ENCODE measurements around the gene ABCD3. TPM values are rescaled to one million over a fixed set of nuclear protein-coding genes. Genes with fewer than 3 reads are reported as not detected.

ABCD3 gene
- total RNA-seq, 1 donor from 2014 or later, result 69.0 TPM

DNA sequence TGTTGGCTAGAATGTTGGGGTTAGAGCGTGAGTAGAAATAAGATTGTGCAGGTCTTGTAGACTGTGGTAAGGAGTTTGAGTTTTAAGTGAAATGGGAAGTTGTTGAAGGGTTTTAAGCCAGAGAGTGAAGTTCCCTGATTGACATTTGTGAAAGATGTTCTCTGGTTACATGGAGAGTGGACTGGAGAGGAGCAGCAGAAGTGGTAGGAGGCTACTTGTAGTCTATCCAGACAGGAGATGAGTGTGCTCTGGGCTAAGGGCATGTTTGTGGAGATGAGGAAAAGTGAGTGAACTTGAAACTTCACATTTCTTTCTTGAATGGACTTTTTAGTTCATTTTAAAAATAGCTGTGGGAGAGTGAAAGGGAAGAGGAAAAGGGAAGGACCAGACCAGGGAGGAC lies 86.4 kb downstream of the ABCD3 start:
- intact Hi-C loops (cut with DNase I), result no loop called here
- ATAC-seq (no peak), DNase-seq (ENCODE audit: missing footprints) (no peak)

DNA sequence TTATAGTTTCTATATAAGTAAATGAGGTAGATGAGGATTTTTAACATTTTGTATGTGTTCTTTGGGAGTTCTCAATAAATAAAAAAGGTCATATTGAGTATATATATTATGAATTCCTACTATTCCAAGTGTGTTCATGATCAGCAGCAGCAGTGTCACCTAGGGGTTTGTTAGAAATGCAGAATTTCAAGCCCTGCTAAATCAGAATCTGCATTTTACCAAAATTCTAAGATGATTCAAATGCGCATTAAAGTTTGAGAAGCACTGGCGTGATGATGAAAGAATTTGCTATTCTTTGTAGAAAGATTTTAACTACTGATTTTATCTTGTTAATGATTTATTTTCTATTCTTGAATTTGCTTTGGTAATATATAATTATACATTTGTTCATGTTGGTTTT lies 94.6 kb downstream of the ABCD3 start:
- DNase-seq (ENCODE audit: missing footprints), result no peak
- no peak for ATAC-seq
- intact Hi-C loops (cut with DNase I), result no loop called here

DNA sequence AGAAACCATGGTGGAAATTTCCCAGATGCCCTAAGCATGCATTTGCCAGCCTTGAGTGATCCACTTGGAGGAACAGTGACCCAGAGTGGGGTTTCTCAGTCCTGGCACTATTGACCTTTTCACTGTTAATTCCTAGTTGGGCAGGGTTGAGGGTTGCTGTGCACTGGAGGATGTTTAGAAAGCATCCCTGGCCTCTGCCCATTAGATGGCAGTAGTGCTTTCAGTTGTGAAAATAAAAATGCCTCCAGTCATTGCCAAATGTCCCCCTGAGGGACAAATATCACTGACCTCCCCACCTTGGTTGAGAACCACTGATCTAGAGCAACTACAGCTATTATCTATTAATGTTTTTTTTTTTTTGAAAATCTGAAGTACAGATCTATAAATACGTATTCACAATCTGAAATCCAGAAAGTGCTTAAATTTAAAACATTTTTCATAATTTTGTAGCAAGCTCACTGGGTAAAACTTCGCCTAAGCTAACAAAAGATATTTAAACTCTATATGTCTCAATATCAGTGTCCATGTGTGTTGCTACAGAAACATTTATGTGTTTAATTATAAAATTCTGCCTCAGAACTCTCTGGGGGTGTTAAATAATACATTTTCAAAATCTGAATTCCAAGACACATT lies 96.0 kb downstream of the ABCD3 start:
- intact Hi-C loops (cut with DNase I), result no loop called here
- ATAC-seq (peak; percentile 56), DNase-seq (ENCODE audit: missing footprints) (no peak)

DNA sequence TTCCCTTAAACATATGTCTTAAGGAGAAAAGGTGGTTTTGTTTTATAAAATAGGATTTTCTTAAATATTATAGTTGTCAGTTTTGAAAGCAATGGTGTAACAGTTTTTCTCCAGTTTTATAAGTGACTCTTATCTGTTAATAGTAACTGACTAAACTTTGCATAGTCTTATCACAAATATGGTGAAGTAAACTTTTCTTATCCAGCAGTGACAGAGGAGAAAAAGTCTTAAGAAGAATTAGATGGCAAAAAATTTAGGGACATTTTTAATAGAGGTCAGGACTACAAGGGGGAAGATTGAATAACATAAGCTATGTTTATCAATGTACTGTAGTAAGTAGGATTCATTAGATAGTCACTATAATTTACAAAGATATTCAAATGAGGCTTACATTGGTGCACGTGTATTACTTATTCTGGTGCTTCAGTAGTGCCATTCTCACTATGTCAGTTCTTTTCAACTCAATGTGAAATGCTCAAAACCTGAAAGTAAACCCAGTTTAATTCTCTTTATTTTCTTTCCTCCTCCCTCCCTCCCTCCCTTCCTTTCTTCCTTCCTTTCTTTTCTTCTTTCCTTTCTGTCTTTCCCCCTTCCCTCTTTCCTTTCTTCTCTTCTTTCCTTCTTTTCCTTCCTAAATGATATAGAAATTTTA lies 97.2 kb downstream of the ABCD3 start:
- intact Hi-C loops (cut with DNase I), result no loop called here
- no peak for ATAC-seq
- no peak for DNase-seq (ENCODE audit: missing footprints)

DNA sequence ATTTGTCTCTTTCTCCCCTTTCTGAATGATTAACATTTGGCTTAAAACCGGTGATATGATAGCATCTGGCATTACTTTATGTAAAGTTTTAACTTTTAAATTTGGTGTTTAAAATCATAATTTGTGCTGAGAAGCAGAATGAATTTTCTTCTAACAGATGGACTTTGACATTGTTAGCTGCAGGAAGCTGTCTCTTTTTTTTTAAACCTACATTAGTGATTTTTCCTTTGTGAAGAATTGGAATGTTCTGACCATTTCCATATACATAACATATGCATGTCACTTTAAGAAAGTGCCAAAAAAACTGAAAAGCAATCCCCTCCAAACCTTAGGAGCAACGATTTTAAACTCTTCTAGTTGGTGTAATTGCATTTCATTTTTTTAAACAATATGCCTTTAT lies 101.2 kb downstream of the ABCD3 start:
- intact Hi-C loops (cut with DNase I), result no loop called here
- ATAC-seq, result no peak
- no peak for DNase-seq (ENCODE audit: missing footprints)

DNA sequence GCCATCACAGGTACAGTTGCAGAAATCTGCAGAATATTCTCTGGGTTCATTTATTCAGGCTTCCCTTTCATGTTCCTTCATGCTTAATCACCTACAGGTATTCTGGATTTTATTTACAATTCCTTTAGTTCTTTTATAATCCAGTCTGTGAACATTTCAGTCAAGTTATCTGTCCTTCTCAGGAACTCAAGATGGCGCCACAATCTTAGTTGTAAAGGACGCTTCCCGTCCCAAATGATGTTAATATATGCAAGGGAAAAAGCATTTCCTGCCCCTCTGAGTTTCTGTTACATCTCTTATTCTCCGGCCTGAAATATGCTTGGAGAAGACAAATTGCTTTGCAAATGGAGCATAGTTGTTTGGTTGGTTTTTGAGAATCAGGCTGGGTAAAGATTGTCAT lies 104.1 kb downstream of the ABCD3 start:
- no peak for DNase-seq (ENCODE audit: missing footprints)
- intact Hi-C loops (cut with DNase I), result loop anchor here (2.0 to 5.0 kb wide), 2 partner anchors 280 to 520 kb away; no protein-coding TSS in a partner anchor
- ATAC-seq, result no peak

DNA sequence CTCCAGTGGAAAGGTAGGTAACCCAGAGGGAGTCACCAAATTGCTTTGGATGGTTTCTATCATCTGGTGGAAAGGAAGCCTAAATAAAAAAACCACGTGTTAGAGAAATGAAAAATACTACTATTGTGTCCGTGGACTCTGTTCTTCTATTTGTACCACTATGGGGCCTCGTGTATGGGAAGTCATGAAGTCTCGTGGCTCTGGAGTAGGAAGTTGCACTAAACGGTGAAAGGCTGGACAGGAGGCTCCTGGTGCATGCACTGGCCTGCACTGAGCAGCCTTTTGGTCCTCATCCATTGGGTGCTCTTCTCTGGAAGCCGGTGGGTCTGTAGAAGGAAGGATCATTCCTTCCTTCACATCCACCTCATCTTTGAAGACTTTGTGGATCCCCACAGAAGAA lies 106.3 kb downstream of the ABCD3 start:
- no peak for DNase-seq (ENCODE audit: missing footprints)
- intact Hi-C loops (cut with DNase I), result loop anchor here (5.0 kb wide), 1 partner anchor 518 kb away; no protein-coding TSS in a partner anchor
- no peak for ATAC-seq

DNA sequence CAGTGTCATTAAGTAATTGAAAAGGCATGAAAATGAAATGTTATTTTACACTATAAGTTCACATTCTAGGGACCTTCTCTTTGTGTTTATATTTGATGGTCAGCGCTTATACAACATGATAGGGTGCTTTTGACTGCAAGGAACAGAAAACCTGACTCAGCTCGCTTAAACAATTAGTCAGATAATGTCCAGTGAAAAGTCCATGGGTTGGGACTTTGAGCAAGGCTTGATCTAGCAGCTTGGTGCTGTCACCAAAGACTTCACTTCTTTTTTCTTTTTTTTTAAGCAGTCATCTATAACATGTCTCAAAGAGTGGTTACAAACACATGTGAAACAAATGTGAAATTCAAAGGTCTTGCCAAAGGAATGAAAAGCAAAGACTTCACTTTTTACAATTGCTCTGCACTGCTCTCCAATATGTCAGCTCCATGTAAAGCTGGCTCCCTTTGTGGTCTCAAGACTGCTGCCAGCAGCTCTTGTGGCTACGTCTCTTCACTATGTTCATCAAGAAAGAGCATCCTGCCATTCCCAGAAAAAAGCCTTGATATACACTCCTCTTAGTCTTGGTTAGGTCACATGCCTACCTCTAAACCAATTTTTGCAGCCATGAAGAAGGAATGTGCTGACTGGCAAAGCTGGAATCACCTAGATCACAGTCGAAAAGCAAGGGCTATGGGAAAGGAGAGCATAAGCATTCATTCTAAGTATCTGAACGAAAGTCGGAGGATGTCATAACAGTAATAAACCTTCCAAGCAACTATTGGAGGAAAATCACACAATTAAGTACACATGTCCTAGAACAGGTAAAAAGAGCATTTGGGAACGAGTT lies 108.2 kb downstream of the ABCD3 start:
- DNase-seq (ENCODE audit: missing footprints), result no peak
- ATAC-seq, result no peak
- intact Hi-C loops (cut with DNase I), result loop anchor here (2.0 kb wide), 1 partner anchor 72 kb away; no protein-coding TSS in a partner anchor

DNA sequence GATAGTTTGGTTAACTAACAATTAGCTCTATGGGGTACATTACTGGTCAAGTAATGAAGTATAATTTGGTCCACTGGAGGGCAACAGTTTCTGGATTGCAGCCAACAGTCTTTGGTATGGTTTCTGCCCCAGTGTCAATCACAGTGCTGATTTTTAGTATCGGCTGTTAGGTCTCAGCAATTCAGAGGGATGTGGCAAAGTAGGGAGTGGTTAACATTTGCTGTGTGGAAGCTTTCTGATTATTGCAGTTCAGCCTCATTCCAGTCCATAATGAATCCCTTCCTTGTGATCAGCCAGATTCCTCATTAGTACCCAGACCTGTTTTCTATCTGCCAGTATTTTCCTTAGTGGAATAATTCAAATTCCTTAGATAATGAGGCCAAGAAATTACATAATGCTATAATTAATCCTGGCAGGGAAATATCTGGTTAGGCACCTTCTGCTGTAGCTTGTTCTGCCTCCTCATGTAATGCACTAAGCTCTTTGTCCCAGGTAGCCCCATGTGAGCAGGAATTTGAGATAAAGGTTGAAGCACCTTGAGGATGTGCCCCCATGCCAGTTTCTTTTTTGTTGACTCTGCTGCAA lies 109.3 kb downstream of the ABCD3 start:
- DNase-seq (ENCODE audit: missing footprints) (no peak), ATAC-seq (peak; percentile 35)
- intact Hi-C loops (cut with DNase I), result loop anchor here (2.0 kb wide), 1 partner anchor 71 kb away; no protein-coding TSS in a partner anchor

DNA sequence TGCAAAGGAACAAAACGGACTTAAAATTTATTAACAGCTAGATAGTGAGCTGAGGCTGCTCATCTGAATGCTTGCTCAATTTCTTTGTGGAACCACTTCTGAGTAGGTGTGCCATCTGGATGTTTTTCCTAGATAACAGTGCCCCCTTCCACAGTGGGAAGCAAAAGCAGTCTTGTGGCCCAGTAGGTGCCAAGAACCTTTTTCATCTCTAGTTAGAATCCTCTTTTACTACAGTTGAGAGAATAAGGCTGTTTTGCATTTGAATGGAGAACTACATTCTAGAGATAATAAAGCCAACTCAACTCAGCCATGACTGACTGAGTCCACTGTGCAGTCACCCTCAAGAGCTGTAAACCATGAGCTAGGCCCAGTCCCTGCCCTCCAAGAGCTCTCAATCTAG lies 110.1 kb downstream of the ABCD3 start:
- DNase-seq (ENCODE audit: missing footprints), result no peak
- intact Hi-C loops (cut with DNase I), result no loop called here
- no peak for ATAC-seq

DNA sequence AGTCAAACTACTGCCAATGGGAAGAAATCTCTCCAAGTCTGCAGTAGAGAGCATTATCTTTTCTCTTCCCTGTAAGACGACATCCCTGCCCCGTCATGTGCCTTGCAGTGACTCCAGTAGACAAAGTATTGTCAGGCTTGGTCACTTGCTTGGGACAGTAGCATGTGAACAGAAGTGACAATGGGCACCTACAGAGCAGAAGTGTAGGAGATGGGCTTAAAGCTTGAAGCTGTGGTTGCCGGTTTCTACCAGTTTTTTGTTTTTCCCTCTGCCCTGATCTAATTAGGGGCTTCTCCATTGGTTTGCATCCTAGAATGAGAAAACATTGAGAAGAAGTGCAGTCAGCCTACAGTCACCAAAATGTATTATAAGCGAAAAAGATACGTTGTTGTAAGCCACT lies 110.6 kb downstream of the ABCD3 start:
- intact Hi-C loops (cut with DNase I), result no loop called here
- no peak for ATAC-seq

DNA sequence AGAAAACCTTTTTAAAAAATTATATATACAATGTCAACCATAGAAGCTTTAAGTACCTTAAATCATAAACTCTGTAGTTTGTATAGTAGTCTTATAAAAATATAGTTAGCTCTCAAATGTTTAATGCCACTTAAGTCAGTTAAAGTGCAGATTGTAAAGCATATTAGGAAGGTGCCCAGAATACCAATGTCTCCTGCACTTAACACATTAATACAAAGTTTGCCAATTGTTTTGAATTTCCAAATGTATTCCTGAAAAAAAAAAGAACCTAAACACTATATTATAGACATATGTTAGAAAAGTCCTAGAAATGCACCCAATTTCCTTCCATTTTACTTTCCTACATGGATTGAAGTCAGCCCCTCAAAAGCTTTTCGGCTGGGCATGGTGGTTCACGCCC lies 111.2 kb downstream of the ABCD3 start:
- ATAC-seq, result no peak
- intact Hi-C loops (cut with DNase I), result no loop called here
- no peak for DNase-seq (ENCODE audit: missing footprints)

More for the DNA sequence above, 110.6 kb downstream of the ABCD3 start:
- no peak for DNase-seq (ENCODE audit: missing footprints)

DNA sequence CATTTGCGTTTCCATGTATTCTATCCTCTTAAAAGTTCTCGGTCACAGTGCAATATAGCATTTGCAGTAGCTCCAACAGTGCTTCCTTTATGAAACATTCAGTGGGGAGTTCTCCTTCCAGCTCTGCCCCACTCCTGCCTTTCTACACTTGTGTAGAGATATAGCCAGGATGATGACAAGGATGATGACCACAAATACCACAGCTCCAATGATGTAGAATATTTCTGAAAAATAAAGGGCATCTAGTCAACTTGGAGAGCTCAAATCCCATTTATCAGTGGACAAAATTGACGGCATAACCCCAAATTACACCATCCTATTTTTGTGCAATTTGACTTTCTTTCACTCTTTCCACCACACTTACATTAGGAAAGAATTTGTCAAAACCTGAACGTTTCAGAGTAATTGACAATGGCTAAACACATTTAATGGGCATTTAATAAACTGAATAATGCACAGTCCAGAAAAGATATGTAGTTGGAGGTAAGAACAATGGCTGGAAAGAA lies 112.2 kb downstream of the ABCD3 start:
- intact Hi-C loops (cut with DNase I), result no loop called here
- no peak for DNase-seq (ENCODE audit: missing footprints)
- no peak for ATAC-seq

DNA sequence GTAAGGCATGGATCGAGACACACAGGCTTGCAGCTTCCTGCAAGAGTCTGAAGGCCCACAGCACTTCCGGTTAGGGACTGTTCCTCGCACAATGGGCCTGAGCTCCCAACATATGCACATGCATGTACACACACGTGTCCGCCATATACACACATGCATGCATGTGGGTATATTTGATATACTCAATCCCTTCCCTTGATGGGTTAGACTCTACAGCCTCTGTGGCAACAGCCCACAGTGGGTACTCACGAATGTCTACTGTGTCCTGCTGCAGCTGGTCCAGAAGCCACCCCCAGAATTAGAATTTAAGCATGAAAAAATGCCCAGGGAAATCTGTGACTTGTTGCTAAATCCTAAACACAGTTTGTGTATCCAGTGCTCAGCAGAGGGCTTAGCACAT lies 113.5 kb downstream of the ABCD3 start:
- intact Hi-C loops (cut with DNase I), result no loop called here

DNA sequence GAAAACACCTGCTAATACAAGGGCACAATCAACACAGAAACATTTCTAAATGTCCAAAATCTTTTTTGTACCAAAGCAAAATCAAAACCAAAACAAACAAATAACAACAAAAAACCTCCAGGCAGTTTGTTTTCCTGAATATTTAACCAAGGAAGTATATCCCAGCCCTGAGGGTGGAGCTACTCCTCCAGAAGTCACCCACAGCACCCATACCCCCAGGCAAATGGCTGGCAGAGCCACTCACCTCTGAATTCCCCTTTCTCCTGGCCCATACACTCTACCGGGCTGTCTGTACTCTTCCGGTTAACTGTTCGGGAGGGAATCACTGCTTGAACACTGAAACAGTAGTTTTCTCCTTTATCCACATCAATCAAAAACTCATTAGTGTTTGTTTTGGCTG lies 113.9 kb downstream of the ABCD3 start:
- ATAC-seq (no peak), DNase-seq (ENCODE audit: missing footprints) (no peak)
- intact Hi-C loops (cut with DNase I), result no loop called here

More for the DNA sequence above, 113.5 kb downstream of the ABCD3 start:
- ATAC-seq, result no peak
- DNase-seq (ENCODE audit: missing footprints), result no peak

DNA sequence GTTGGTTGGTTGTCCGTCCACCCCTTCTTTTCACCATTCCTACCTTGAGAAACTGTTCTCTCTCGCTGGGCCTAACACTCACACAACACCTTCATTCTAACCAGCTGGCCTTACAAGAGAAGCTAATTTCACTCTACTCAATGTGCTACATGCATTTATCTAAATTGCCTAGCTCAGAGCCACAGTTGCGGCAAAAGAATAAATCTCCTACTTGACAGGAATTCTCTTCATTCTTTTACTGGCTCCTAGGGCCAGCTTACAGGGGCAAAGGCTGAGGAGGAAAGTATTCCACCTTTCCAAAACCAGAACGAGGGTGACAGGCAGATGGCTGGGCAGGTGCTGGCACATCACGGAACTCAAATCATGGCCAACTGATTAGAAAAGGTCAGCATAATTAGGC lies 116.9 kb downstream of the ABCD3 start:
- intact Hi-C loops (cut with DNase I), result loop anchor here (5.0 kb wide), 1 partner anchor 267 kb away; no protein-coding TSS in a partner anchor
- ATAC-seq, result no peak

DNA sequence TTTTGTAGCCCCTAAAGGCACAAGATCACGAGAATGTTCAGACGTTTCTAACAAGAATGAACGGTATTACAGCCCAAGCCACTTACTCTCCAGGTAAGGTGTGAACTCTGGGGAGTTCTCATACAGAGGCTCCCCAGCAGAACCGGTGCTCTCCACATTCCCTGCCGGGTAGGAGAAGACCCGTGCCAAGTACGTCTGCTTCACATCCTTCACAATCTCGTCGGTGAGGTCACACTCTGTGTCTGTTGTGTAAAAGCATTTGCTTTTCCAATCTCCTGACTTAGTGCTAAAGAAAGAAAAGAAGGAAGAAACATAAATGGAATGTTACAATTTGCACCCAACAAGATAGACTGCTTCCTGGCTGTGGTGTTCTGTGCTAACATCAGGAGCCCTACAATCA lies 117.7 kb downstream of the ABCD3 start:
- intact Hi-C loops (cut with DNase I), result loop anchor here (5.0 kb wide), 1 partner anchor 266 kb away; no protein-coding TSS in a partner anchor
- ATAC-seq, result peak; percentile 53
- no peak for DNase-seq (ENCODE audit: missing footprints)

More for the DNA sequence above, 116.9 kb downstream of the ABCD3 start:
- no peak for DNase-seq (ENCODE audit: missing footprints)

DNA sequence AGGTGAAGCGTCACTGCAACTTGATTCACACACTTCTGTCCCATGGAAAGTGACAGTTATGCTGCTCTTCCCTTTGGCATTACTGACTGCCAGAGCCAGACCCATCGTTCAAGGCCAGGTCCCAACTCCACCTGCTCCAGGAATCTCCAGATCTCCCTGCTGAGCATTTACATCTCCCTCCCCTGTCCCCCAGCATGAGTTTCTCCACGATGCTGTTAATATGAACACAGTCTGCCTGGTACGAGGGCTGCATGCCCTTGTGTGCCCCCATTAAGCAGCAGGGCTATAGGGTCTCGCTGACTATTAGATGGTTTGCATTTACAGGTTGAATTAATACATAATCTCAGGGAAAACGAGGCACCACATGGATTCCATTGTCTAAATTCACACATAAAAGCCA lies 119.1 kb downstream of the ABCD3 start:
- DNase-seq (ENCODE audit: missing footprints) (no peak), ATAC-seq (no peak)
- intact Hi-C loops (cut with DNase I), result loop anchor here (5.0 kb wide), 1 partner anchor 265 kb away; no protein-coding TSS in a partner anchor

Measured in Right ventricle myocardium inferior (tissue), 1 donor.